GM12878 (cell line): ENCODE data around the gene ATG14. TPM values are rescaled to one million over a fixed set of nuclear protein-coding genes. Genes with fewer than 3 reads are reported as not detected.

Experiments used
- ATAC-seq: fragments of 200-7000 bp; cut with Tn5 transposase; 3 replicates; pipeline ENCODE4 v1.9.1; 2020; ENCODE audit warnings: mild to moderate bottlenecking, moderate library complexity
- BruUV-seq: library from RNA; stranded (reverse); fragments of 400-500 nt; replicated peaks from 2 replicates; lab custom pipeline; 2021; lab: Mats Ljungman, UMichigan
- CTCF ChIA-PET: fragments of 300-600 bp; sonication (Branson Sonifier 250); formaldehyde crosslinking; extraction: SDS; loops from one replicate; lab custom pipeline; 2021; ENCODE audit warnings: inconsistent platforms; lab: Yijun Ruan, JAX
- POLR2A ChIA-PET: fragments of 350-600 bp; formaldehyde crosslinking; extraction: SDS; loops from one replicate; lab custom pipeline; 2021; ENCODE audit warnings: inconsistent platforms; lab: Charles Lee
- RAD21 ChIA-PET: fragments of 300-600 bp; sonication (Branson Sonifier 250); formaldehyde crosslinking; loops from one replicate; lab custom pipeline; 2023; ENCODE audit warnings: antibody characterized with exemption; ENCODE audit not compliant: unreplicated experiment; lab: Charles Lee
- SMC1A ChIA-PET: fragments of 300-600 bp; sonication (Branson Sonifier 250); formaldehyde crosslinking; loops from one replicate; lab custom pipeline; 2023; ENCODE audit not compliant: unreplicated experiment, uncharacterized antibody; lab: Charles Lee
- DNase-seq: peaks from one replicate; pipeline ENCODE4 v3.0.0-alpha.2; 2011; ENCODE audit warnings: low read depth, low spot score
- FAIRE-seq: peaks from 3 replicates; lab custom pipeline; 2011; peaks lifted over from hg19 to GRCh38; lab: Jason Lieb, UNC
- H2AFZ ChIP-seq: 2 replicates; pipeline ENCODE4 v1.6.0; 2011; ENCODE audit warnings: low read depth, low read length, control low read depth; ENCODE audit not compliant: control insufficient read depth
- H3K27ac ChIP-seq: 2 replicates; pipeline ENCODE4 v1.5.1; 2011; ENCODE audit warnings: control low read depth; ENCODE audit not compliant: control insufficient read depth, insufficient read depth
- H3K27me3 ChIP-seq, 2 experiments: replicated peaks in 1 of 2; 2 replicates each; pipeline versions ENCODE4 v1.6.0 to v1.6.1; 2011; ENCODE audit warnings: low read length in 1 of 2; ENCODE audit not compliant: control insufficient read depth in 2 of 2, insufficient read depth in 2 of 2
- H3K36me3 ChIP-seq, 2 experiments: 2 replicates each; pipeline ENCODE4 v1.5.1; 2011; ENCODE audit warnings: low read length in 1 of 2; ENCODE audit not compliant: control insufficient read depth in 2 of 2, insufficient read depth in 2 of 2
- H3K4me1 ChIP-seq: 2 replicates; pipeline ENCODE4 v1.6.1; 2011; ENCODE audit warnings: mild to moderate bottlenecking, low read length, moderate library complexity, mixed read lengths; ENCODE audit not compliant: control insufficient read depth, insufficient read depth
- H3K4me2 ChIP-seq: 2 replicates; pipeline ENCODE4 v1.6.0; 2011; ENCODE audit warnings: control low read depth; ENCODE audit not compliant: control insufficient read depth, insufficient read depth
- H3K4me3 ChIP-seq: fragments of 200-600 bp; sonication (generic); 2 replicates; pipeline ENCODE4 v1.5.1; 2016
- H3K79me2 ChIP-seq: 2 replicates; pipeline ENCODE4 v1.6.0; 2011; ENCODE audit warnings: low read length; ENCODE audit not compliant: control insufficient read depth, insufficient read depth
- H3K9ac ChIP-seq: 2 replicates; pipeline ENCODE4 v1.8.0; 2011; ENCODE audit warnings: low read length, control low read depth, mixed read lengths; ENCODE audit not compliant: control insufficient read depth, insufficient read depth
- H3K9me3 ChIP-seq: replicated peaks from 3 replicates; pipeline ENCODE4 v1.5.1; 2011; ENCODE audit warnings: mild to moderate bottlenecking, low read length; ENCODE audit not compliant: control insufficient read depth, insufficient read depth
- H4K20me1 ChIP-seq: 2 replicates; pipeline ENCODE4 v1.6.0; 2011; ENCODE audit not compliant: control insufficient read depth, insufficient read depth
- BMI1 ChIP-seq: fragments of 450-650 bp; IDR thresholded peaks from 2 replicates; pipeline ENCODE4 v1.6.1; 2016; ENCODE audit warnings: mild to moderate bottlenecking, moderate library complexity, borderline replicate concordance
- CTCF ChIP-seq, 3 experiments: IDR thresholded peaks in 2 of 3; conservative IDR thresholded peaks in 1 of 3; 2 replicates each; pipeline ENCODE4 v1.5.1; 2011; ENCODE audit warnings: low read depth in 3 of 3, low read length in 3 of 3, mild to moderate bottlenecking in 3 of 3, control low read depth in 2 of 3, moderate library complexity in 2 of 3, inconsistent platforms in 1 of 3, mixed read lengths in 1 of 3; ENCODE audit not compliant: control insufficient read depth in 2 of 3, insufficient read depth in 1 of 3; ENCODE audit errors: extremely low read depth in 1 of 3
- IRF5 ChIP-seq: fragments of 450-650 bp; IDR thresholded peaks from 2 replicates; pipeline ENCODE4 v1.6.1; 2017; ENCODE audit warnings: borderline replicate concordance
- MTA2 ChIP-seq: fragments of 450-650 bp; IDR thresholded peaks from 2 replicates; pipeline ENCODE4 v1.6.1; 2016; ENCODE audit warnings: low read depth, mild to moderate bottlenecking, moderate library complexity
- NR2C2 ChIP-seq: IDR thresholded peaks from 2 replicates; pipeline ENCODE4 v1.6.1; 2011; ENCODE audit warnings: borderline replicate concordance, low read depth; ENCODE audit not compliant: control insufficient read depth, insufficient read length
- PAX8 ChIP-seq: fragments of 450-650 bp; IDR thresholded peaks from 2 replicates; pipeline ENCODE4 v1.6.1; 2017; ENCODE audit warnings: mild to moderate bottlenecking, moderate library complexity
- PKNOX1 ChIP-seq: fragments of 450-650 bp; IDR thresholded peaks from 2 replicates; pipeline ENCODE4 v1.6.1; 2016; ENCODE audit warnings: mild to moderate bottlenecking
- POLR2AphosphoS2 ChIP-seq: IDR thresholded peaks from 2 replicates; pipeline ENCODE4 v1.6.1; 2011; ENCODE audit warnings: low read depth, mild to moderate bottlenecking, low read length, improper control_type of control experiment, moderate library complexity
- POU2F2 ChIP-seq: IDR thresholded peaks from 3 replicates; pipeline ENCODE4 v1.6.1; 2011; ENCODE audit warnings: low read depth, mild to moderate bottlenecking, low read length, borderline replicate concordance
- SMAD1 ChIP-seq: fragments of 450-650 bp; IDR thresholded peaks from 2 replicates; pipeline ENCODE4 v1.6.1; 2018; ENCODE audit warnings: mild to moderate bottlenecking, low read depth; ENCODE audit not compliant: partially characterized antibody
- TCF7 ChIP-seq: IDR thresholded peaks from 2 replicates; pipeline ENCODE4 v1.6.1; 2014; ENCODE audit warnings: antibody characterized with exemption, borderline replicate concordance
- ZNF592 ChIP-seq: fragments of 450-650 bp; IDR thresholded peaks from 2 replicates; pipeline ENCODE4 v1.6.1; 2017; ENCODE audit warnings: mild to moderate bottlenecking, moderate library complexity
- WGBS: methylation state at CpG from one replicate; pipeline ENCODE4 v1.1.6; 2016; ENCODE audit warnings: low lambda C conversion rate; ENCODE audit not compliant: insufficient replicate concordance, insufficient coverage; ENCODE audit errors: missing lambda C conversion rate; 5-methylcytosine and 5-hydroxymethylcytosine counted together
- in situ Hi-C: fragments of 300-500 bp; cut with MboI; formaldehyde crosslinking; loops from 9 replicates; pipeline ENCODE4 v1.14.3; 2018; ENCODE audit warnings: mixed read lengths
- intact Hi-C: fragments of 100-400 bp; cut with micrococcal nuclease; formaldehyde crosslinking; loops from one replicate; pipeline ENCODE4 v1.14.2; 2022; ENCODE audit not compliant: unreplicated experiment
- polyA plus RNA-seq, 11 experiments: library from polyadenylated mRNA; depleted of rRNA in 4 of 11; unstranded in 6 of 11; stranded (reverse) in 5 of 11; fragments of >200 nt; fragmentation: Nextera tagmentation in 4 of 11; fragmentation: Illumina TruSeq in 1 of 11; extraction: Ambion mirVana in 4 of 11; extraction: Trizol in 1 of 11; gene quantifications; 1 replicate in 1 of 11; 2 replicates in 10 of 11; pipeline versions ENCODE4 v1.2.1 to v1.2.3, GENCODE V29; 2011 to 2016; ENCODE audit warnings: inconsistent platforms in 2 of 11, missing spikeins in 2 of 11, low read depth in 1 of 11
- total RNA-seq, 4 experiments: library from RNA; depleted of rRNA in 3 of 4; stranded (reverse); fragments of >200 nt in 3 of 4; fragmentation: Illumina TruSeq in 1 of 4; extraction: Trizol in 1 of 4; gene quantifications; 2 replicates each; pipeline versions ENCODE4 v1.2.1 to v1.2.3, GENCODE V29; 2013 to 2021

Gene ATG14
- total and polyA plus RNA-seq, 10 of the 15 experiments (the other 5 are each of a cell fraction or from before 2014, with no cell fraction given) = 1.1 to 6.4 (median 5.0) TPM

- ChIA-PET RAD21 (interaction anchor here (1.0 to 2.0 kb wide), 2 partner anchors 17 to 102 kb away, joined by 4 to 5 read pairs; no protein-coding TSS in a partner anchor), SMC1A (interaction anchor here (1.1 to 2.3 kb wide), 3 partner anchors 12 to 40 kb away, joined by 3 to 5 read pairs (median 5); partner anchors contain the start of gene ATG14), CTCF (interaction anchor here (0.8 to 3.2 kb wide), 7 partner anchors 11 to 100 kb away, joined by 3 to 12 read pairs (median 3); no protein-coding TSS in a partner anchor), POLR2A (interaction anchor here (0.6 kb wide), 1 partner anchor 109 kb away, joined by 7 read pairs; no protein-coding TSS in a partner anchor)
- Histone ChIP-seq H3K27me3 (no peaks in the 10 kb centered on the region), H3K27ac (no peak overlapping the region), H3K36me3 (peaks cover 0 to 11% of the 10 kb centered on the region in 2 experiments; a peak in 1 of 4 replicates), H3K9ac (no peak overlapping the region), H3K9me3 (no peaks in the 10 kb centered on the region), H3K4me1 (peaks cover 6% of the 10 kb centered on the region; the same call in 1 of the 2 replicates), H4K20me1 (no peaks in the 10 kb centered on the region), H2AFZ (no peak overlapping the region), H3K4me3 (no peak overlapping the region), H3K79me2 (no peaks in the 10 kb centered on the region), H3K4me2 (no peak overlapping the region)
- BruUV-seq = no TSS peak
- 83% methylated on average over 1 of the region's 1 CpG for WGBS
- intact Hi-C loops = no loop called here
- in situ Hi-C loops = no loop called here
- ATAC-seq = no peak
- no peak for FAIRE-seq
- no peak for DNase-seq
- TF ChIP-seq IRF5 = no peak
- TF ChIP-seq SMAD1 = no peak
- no peak for TF ChIP-seq POU2F2
- no peak for TF ChIP-seq POLR2AphosphoS2
- no peak for TF ChIP-seq ZNF592
- no peak for TF ChIP-seq PKNOX1
- no peak for TF ChIP-seq NR2C2
- no peak for TF ChIP-seq TCF7
- no peak for TF ChIP-seq MTA2
- TF ChIP-seq PAX8 = no peak
- TF ChIP-seq BMI1 = no peak
- no peak for TF ChIP-seq CTCF (IDR thresholded peaks at IDR 0.05 in 2 of 3, conservative IDR thresholded peaks at IDR 0.05 in 1 of 3; ENCODE audit: control insufficient read depth in 2 of 3, extremely low read depth in 1 of 3, insufficient read depth in 1 of 3, low read depth in 3 of 3, low read length in 3 of 3)
Observed at GRCh38 chr14:55372423-55372822, 39.2 kb downstream of the ATG14 start.
